Panc1 (cell line): ENCODE measurements around the gene INSIG2. TPM values are rescaled to one million over a fixed set of nuclear protein-coding genes. Genes with fewer than 3 reads are reported as not detected.
A peak's percentile ranks its signal among the peaks of the same experiment; 100 is the strongest.

Source experiments
- ATAC-seq: fragments of 200-7000 bp; cut with Tn5 transposase; 2 replicates; pipeline ENCODE4 v1.9.1; 2020; ENCODE audit warnings: mild to moderate bottlenecking, moderate library complexity
- BruUV-seq: library from RNA; stranded (reverse); fragments of 400-500 nt; replicated peaks from 2 replicates; lab custom pipeline; 2021; lab: Mats Ljungman, UMichigan
- CTCF ChIA-PET: fragments of 300-600 bp; sonication (Branson Sonifier 250); formaldehyde crosslinking; loops from one replicate; lab custom pipeline; 2022; ENCODE audit warnings: antibody characterized with exemption; lab: Charles Lee
- POLR2A ChIA-PET: fragments of 300-600 bp; sonication (Branson Sonifier 250); formaldehyde crosslinking; loops from one replicate; lab custom pipeline; 2022; ENCODE audit warnings: antibody characterized with exemption; lab: Charles Lee
- DNase-seq: peaks from one replicate; pipeline ENCODE4 v3.0.0-alpha.2; 2010; ENCODE audit warnings: low read depth, low spot score
- H3K27ac ChIP-seq: 2 replicates; pipeline ENCODE4 v1.5.1; 2011; ENCODE audit warnings: mild to moderate bottlenecking, low read length, inconsistent platforms
- H3K27me3 ChIP-seq: fragments of 200-500 bp; sonication (Bioruptor generic); 2 replicates; pipeline ENCODE4 v1.6.0; 2014; ENCODE audit warnings: low read length, inconsistent platforms; ENCODE audit not compliant: control insufficient read depth, insufficient read depth
- H3K36me3 ChIP-seq: fragments of 200-500 bp; sonication (Bioruptor generic); 2 replicates; pipeline ENCODE4 v1.5.1; 2014; ENCODE audit warnings: inconsistent platforms, mild to moderate bottlenecking, low read length, moderate library complexity; ENCODE audit not compliant: control insufficient read depth, insufficient read depth
- H3K4me1 ChIP-seq: 2 replicates; pipeline ENCODE4 v1.5.1; 2011; ENCODE audit warnings: inconsistent platforms, mild to moderate bottlenecking, low read length, moderate library complexity; ENCODE audit not compliant: control insufficient read depth, insufficient read depth
- H3K4me3 ChIP-seq, 2 experiments: 2 replicates each; pipeline ENCODE4 v1.5.1; 2011 to 2012; ENCODE audit warnings: low read depth in 2 of 2, low read length in 2 of 2, mild to moderate bottlenecking in 2 of 2, inconsistent platforms in 1 of 2, moderate library complexity in 1 of 2
- H3K9me3 ChIP-seq: fragments of 200-500 bp; sonication (Bioruptor generic); 2 replicates; pipeline ENCODE4 v1.5.1; 2014; ENCODE audit warnings: low read depth, mild to moderate bottlenecking, inconsistent platforms, low read length, moderate library complexity; ENCODE audit not compliant: control insufficient read depth, insufficient read depth
- CTCF ChIP-seq: fragments of 450-650 bp; IDR thresholded peaks from 2 replicates; pipeline ENCODE4 v1.5.1; 2017; ENCODE audit warnings: mild to moderate bottlenecking
- POLR2AphosphoS5 ChIP-seq: IDR thresholded peaks from 2 replicates; pipeline ENCODE4 v1.6.1; 2012; ENCODE audit warnings: mild to moderate bottlenecking, low read depth, low read length, moderate library complexity
- REST ChIP-seq, 2 experiments: IDR thresholded peaks; 2 replicates each; pipeline ENCODE4 v1.6.1; 2011 to 2012; ENCODE audit warnings: low read depth in 2 of 2, control low read depth in 1 of 2, low read length in 1 of 2, mild to moderate bottlenecking in 1 of 2, moderate library complexity in 1 of 2; ENCODE audit not compliant: insufficient read depth in 1 of 2
- SIN3A ChIP-seq: IDR thresholded peaks from 2 replicates; pipeline ENCODE4 v1.6.1; 2012; ENCODE audit warnings: low read depth, mild to moderate bottlenecking, low read length, moderate library complexity, borderline replicate concordance; ENCODE audit not compliant: insufficient read depth
- TCF7L2 ChIP-seq: IDR thresholded peaks from 2 replicates; pipeline ENCODE4 v1.6.1; 2011; ENCODE audit warnings: mild to moderate bottlenecking, low read depth, low read length, inconsistent platforms
- in situ Hi-C: cut with HindIII; loops from 2 replicates; pipeline ENCODE4 v1.10.0; 2016; ENCODE audit warnings: low sequenced_read_pairs, low pct_unique_long_range_greater_than_20kb
- intact Hi-C: fragments of 100-400 bp; cut with micrococcal nuclease; formaldehyde crosslinking; loops from one replicate; pipeline ENCODE4 v1.10.0; 2022; ENCODE audit not compliant: unreplicated experiment
- total RNA-seq: library from RNA; stranded (reverse); gene quantifications from one replicate; pipeline ENCODE4 v1.2.1, GENCODE V29; 2021; ENCODE audit not compliant: unreplicated experiment

Gene INSIG2
- total RNA-seq, 1 experiment from 2014 or later, result 9.9 TPM

DNA sequence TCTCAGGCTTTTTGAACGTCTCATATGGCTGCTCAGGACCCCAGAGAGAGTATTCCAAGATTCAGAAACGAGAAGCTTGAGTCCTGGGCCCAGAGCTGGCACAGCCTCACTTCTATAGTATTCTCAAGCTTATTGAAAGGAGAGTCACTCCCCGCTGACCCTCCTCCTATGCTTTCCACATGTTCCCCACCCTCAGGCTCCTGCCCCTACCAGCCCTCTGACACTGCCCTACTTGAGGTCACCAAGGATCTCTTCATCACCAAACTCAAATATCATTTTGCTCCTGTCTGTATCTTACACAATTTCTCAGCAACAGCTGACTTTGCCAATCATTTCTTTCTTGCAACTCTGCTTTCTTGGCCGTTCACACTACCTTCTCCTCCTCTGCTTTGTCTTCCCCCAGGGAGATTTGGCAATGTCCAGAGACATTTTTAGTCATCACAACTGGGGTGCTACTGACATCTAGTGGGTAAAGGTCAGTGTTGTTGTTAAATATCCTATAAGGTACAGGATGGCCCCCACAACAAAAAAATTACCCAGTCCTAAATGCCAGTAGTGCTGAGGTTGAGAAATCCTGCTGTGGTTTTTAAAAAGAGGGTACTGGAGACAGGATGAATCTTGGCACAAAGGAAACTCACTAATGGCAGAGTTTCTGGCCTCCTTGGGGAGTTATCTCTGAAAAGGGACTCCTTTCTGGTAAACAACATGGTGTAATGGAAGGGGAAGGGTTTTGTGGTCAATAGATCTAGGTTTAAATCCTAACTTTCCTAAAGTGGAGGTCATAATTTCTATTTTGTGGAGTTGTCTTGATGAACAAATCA is 26.9 kb upstream of the INSIG2 start:
- POLR2A ChIA-PET, result no interaction called here
- no peak for ATAC-seq

GRCh38 chr2:118062048-118062447 is 26.2 kb upstream of the INSIG2 start:
- BruUV-seq, result no TSS peak
- no peak for TF ChIP-seq POLR2AphosphoS5
- TF ChIP-seq REST (IDR thresholded peaks at IDR 0.05; ENCODE audit: insufficient read depth in 1 of 2, low read depth in 2 of 2, low read length in 1 of 2), result no peak
- TF ChIP-seq SIN3A, result no peak
- no peak for TF ChIP-seq CTCF
- TF ChIP-seq TCF7L2, result no peak
- no peaks in the 10 kb centered on the region for H3K9me3 ChIP-seq
- ATAC-seq (no peak), DNase-seq (no peak)
- H3K27ac ChIP-seq, result no peak overlapping the region
- in situ Hi-C loops (no loop called here), intact Hi-C loops (no loop called here)
- no peaks in the 10 kb centered on the region for H3K36me3 ChIP-seq
- ChIA-PET POLR2A (no interaction called here), CTCF (no interaction called here)
- H3K4me3 ChIP-seq, result no peak overlapping the region
- peaks cover 5% of the 10 kb centered on the region for H3K27me3 ChIP-seq
- no peaks in the 10 kb centered on the region for H3K4me1 ChIP-seq

More for the DNA sequence above, 26.9 kb upstream of the INSIG2 start:
- H3K27ac ChIP-seq, result no peak overlapping the region
- intact Hi-C loops, result no loop called here
- TF ChIP-seq CTCF (peak; percentile 48), TCF7L2 (no peak)
- no peaks in the 10 kb centered on the region for H3K36me3 ChIP-seq
- in situ Hi-C loops, result no loop called here
- no peaks in the 10 kb centered on the region for H3K9me3 ChIP-seq
- no peak overlapping the region for H3K4me3 ChIP-seq
- H3K4me1 ChIP-seq, result no peaks in the 10 kb centered on the region
- H3K27me3 ChIP-seq, result peaks cover 5% of the 10 kb centered on the region
- CTCF ChIA-PET, result interaction anchor here (1.0 kb wide), 1 partner anchor 29 kb away, joined by 4 read pairs; no protein-coding TSS in a partner anchor
- DNase-seq, result peak; percentile 15
- BruUV-seq, result no TSS peak
